ENCODE measurements around the gene PEX16. TPM values are rescaled to one million over a fixed set of nuclear protein-coding genes. Genes with fewer than 3 reads are reported as not detected.

Gene PEX16
- total RNA-seq, 1 donor from 2014 or later: 37.4 TPM

GRCh38 chr11:45939836-45940235 lies 22.2 kb upstream of the PEX16 start:
- TF ChIP-seq, protein P1, sequence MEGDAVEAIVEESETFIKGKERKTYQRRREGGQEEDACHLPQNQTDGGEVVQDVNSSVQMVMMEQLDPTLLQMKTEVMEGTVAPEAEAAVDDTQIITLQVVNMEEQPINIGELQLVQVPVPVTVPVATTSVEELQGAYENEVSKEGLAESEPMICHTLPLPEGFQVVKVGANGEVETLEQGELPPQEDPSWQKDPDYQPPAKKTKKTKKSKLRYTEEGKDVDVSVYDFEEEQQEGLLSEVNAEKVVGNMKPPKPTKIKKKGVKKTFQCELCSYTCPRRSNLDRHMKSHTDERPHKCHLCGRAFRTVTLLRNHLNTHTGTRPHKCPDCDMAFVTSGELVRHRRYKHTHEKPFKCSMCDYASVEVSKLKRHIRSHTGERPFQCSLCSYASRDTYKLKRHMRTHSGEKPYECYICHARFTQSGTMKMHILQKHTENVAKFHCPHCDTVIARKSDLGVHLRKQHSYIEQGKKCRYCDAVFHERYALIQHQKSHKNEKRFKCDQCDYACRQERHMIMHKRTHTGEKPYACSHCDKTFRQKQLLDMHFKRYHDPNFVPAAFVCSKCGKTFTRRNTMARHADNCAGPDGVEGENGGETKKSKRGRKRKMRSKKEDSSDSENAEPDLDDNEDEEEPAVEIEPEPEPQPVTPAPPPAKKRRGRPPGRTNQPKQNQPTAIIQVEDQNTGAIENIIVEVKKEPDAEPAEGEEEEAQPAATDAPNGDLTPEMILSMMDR (IDR thresholded peaks at IDR 0.05; ENCODE audit: insufficient read depth, low read length, poor library complexity, severe bottlenecking): no peak
- Histone ChIP-seq H3K4me3 (ENCODE audit: low read depth, low read length) (no peak overlapping the region), H3K36me3 (ENCODE audit: control insufficient read depth, insufficient read depth, low read length) (no peaks in the 10 kb centered on the region), H3K27me3 (ENCODE audit: control insufficient read depth, insufficient read depth, low read length) (no peaks in the 10 kb centered on the region)
- DNase-seq (ENCODE audit: low read depth): no peak

DNA sequence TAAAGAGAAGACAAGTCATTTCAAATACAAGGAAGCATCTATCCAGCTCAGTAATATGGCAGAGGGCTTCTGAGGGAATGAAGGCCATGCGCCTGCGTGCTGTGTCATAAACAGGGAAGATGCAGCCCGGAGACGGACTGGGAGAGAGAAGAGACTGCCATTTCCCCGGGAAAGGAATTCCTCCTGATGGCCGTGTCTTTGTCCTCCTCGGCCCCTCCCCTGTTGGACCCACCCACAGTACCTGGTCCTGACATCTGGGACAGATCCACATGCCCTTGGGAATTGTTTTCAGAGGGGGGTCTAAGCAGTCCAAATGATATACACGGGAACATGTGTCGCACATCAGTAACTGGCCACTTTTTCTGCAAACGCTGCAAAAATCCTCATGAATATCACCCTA lies 20.2 kb upstream of the PEX16 start:
- Histone ChIP-seq H3K4me3 (ENCODE audit: low read depth, low read length) (no peak overlapping the region), H3K36me3 (ENCODE audit: control insufficient read depth, insufficient read depth, low read length) (no peaks in the 10 kb centered on the region), H3K27me3 (ENCODE audit: control insufficient read depth, insufficient read depth, low read length) (no peaks in the 10 kb centered on the region)
- TF ChIP-seq, protein P1 (IDR thresholded peaks at IDR 0.05; ENCODE audit: insufficient read depth, low read length, poor library complexity, severe bottlenecking): no peak
- no peak for DNase-seq (ENCODE audit: low read depth)

DNA sequence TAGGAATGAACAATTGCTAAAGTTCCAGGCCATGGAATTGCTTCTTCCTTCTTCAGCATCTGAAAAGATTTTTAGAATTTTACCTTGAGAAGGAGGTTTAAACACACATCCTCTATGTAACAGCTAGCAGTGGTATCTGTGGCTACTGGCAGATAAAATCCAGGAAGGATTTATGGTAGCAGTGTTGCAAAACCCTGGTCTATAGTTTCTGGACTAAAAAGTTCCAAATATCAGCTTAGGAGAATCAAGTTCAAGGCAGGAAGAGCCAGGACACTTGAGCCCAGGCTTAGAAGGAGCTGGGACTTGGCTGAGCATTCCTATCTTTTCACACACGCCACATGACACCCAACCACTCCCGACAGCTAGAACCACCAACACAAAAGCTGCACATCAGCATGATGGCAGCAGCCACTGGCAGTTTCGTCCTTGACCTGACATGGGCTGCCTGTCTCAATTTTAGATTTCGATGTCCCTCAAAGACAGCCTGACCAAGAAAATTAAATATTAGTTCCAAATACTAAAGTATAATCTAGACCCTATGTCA lies 18.9 kb upstream of the PEX16 start:
- H3K36me3 ChIP-seq (ENCODE audit: control insufficient read depth, insufficient read depth, low read length): no peaks in the 10 kb centered on the region

GRCh38 chr11:45935349-45936064 lies 17.8 kb upstream of the PEX16 start:
- Histone ChIP-seq H3K36me3 (ENCODE audit: control insufficient read depth, insufficient read depth, low read length) (no peaks in the 10 kb centered on the region), H3K4me3 (ENCODE audit: low read depth, low read length) (no peak overlapping the region), H3K27me3 (ENCODE audit: control insufficient read depth, insufficient read depth, low read length) (no peaks in the 10 kb centered on the region)
- TF ChIP-seq, protein P1 (IDR thresholded peaks at IDR 0.05; ENCODE audit: insufficient read depth, low read length, poor library complexity, severe bottlenecking): no peak
- no peak for DNase-seq (ENCODE audit: low read depth)

More for the DNA sequence above, 18.9 kb upstream of the PEX16 start:
- TF ChIP-seq, protein P1 (IDR thresholded peaks at IDR 0.05; ENCODE audit: insufficient read depth, low read length, poor library complexity, severe bottlenecking): no peak
- no peak for DNase-seq (ENCODE audit: low read depth)
- H3K27me3 ChIP-seq (ENCODE audit: control insufficient read depth, insufficient read depth, low read length): no peaks in the 10 kb centered on the region
- H3K4me3 ChIP-seq (ENCODE audit: low read depth, low read length): no peak overlapping the region

DNA sequence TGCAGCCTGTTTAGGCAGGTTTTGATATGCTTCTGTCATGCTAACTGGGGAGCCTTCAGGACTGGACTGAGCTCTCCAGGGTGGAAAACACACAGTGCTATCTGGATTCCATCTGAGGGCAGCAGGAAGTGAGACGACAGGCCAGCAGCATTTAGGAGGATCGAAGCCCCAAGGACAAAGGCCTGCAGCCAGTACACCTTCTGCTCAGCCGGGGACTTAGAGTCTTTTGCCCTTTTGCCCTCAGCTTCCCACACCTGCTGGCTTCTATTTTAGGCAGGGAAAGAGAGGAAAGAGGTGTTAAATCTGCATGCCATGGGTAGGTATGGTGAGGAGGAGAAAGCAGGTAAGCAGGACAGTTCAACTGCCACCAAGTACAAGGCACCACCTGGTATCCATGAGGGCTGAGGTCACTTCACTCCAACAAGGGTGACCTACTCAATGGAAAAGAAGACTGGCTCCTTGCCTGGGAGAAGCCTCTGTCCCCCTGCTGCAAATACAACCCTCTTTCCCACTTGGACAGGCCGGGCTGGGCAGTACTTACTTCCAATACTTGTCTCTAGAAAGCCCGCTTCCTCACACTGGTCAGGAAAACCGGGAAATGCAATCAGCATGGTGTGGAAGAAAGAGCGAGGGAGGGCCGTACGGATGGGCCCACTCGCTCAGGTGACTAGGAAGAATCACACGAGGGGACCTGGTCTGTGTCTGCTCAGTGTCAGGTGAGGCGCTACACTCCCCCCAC lies 17.1 kb upstream of the PEX16 start:
- Histone ChIP-seq H3K36me3 (ENCODE audit: control insufficient read depth, insufficient read depth, low read length) (no peaks in the 10 kb centered on the region), H3K4me3 (ENCODE audit: low read depth, low read length) (no peak overlapping the region), H3K27me3 (ENCODE audit: control insufficient read depth, insufficient read depth, low read length) (no peaks in the 10 kb centered on the region)
- TF ChIP-seq, protein P1 (IDR thresholded peaks at IDR 0.05; ENCODE audit: insufficient read depth, low read length, poor library complexity, severe bottlenecking): no peak
- DNase-seq (ENCODE audit: low read depth): no peak

All from kidney epithelial cell (primary cell).